PC-9 (cell line): ENCODE results near the gene ADCK2.

Experiments
- EZH2 ChIP-seq: fragments of 200-600 bp; sonication (generic); IDR thresholded peaks from 2 replicates; pipeline ENCODE4 v1.8.0; 2017; ENCODE audit warnings: antibody characterized with exemption, low read depth
- TF ChIP-seq, protein P1 (sequence below): fragments of 200-600 bp; sonication (generic); conservative IDR thresholded peaks from 2 replicates; pipeline ENCODE4 v1.6.1; 2017; ENCODE audit warnings: mixed run types, antibody characterized with exemption, mild to moderate bottlenecking, moderate library complexity

DNA sequence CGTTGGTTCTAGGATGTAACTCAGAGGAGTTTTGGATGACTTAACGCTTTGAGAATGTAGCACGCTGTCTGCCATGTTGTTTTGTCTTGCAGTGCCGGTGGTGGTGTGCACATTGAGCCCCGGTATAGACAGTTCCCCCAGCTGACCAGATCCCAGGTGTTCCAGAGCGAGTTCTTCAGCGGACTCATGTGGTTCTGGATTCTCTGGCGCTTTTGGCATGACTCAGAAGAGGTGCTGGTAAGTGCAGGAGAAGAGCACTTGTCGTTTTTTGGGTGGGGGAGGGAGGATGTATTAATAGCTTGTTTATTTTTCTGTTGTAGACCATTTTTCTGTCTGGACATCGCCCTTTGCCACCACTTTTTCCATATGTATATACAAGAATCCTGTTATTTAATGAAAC is 30.0 kb downstream of the ADCK2 start:
- TF ChIP-seq, protein P1, sequence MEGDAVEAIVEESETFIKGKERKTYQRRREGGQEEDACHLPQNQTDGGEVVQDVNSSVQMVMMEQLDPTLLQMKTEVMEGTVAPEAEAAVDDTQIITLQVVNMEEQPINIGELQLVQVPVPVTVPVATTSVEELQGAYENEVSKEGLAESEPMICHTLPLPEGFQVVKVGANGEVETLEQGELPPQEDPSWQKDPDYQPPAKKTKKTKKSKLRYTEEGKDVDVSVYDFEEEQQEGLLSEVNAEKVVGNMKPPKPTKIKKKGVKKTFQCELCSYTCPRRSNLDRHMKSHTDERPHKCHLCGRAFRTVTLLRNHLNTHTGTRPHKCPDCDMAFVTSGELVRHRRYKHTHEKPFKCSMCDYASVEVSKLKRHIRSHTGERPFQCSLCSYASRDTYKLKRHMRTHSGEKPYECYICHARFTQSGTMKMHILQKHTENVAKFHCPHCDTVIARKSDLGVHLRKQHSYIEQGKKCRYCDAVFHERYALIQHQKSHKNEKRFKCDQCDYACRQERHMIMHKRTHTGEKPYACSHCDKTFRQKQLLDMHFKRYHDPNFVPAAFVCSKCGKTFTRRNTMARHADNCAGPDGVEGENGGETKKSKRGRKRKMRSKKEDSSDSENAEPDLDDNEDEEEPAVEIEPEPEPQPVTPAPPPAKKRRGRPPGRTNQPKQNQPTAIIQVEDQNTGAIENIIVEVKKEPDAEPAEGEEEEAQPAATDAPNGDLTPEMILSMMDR, result no peak
- no peak for TF ChIP-seq EZH2
